H1 (cell line): Measurements from ENCODE around the gene MYOT. TPM values are rescaled to one million over a fixed set of nuclear protein-coding genes. Genes with fewer than 3 reads are reported as not detected.
A peak's percentile ranks its signal among the peaks of the same experiment; 100 is the strongest.

Source experiments
- CTCF ChIA-PET: fragments of 300-600 bp; sonication (Branson Sonifier 250); formaldehyde crosslinking; loops from one replicate; lab custom pipeline; 2021; ENCODE audit not compliant: partially characterized antibody; lab: Charles Lee
- POLR2A ChIA-PET: fragments of 300-600 bp; sonication (Branson Sonifier 250); formaldehyde crosslinking; loops from one replicate; lab custom pipeline; 2021; ENCODE audit warnings: inconsistent platforms; ENCODE audit not compliant: partially characterized antibody; lab: Charles Lee
- DNase-seq, 2 experiments: peaks; one replicate each; pipeline versions ENCODE4 v3.0.0 to v3.0.0-alpha.2; 2010 to 2022; ENCODE audit warnings: low spot score in 2 of 2, low read depth in 1 of 2, mixed read lengths in 1 of 2
- FAIRE-seq: peaks from 2 replicates; lab custom pipeline; 2011; peaks lifted over from hg19 to GRCh38; lab: Jason Lieb, UNC
- H2AFZ ChIP-seq: 2 replicates; pipeline ENCODE4 v1.8.1; 2012; ENCODE audit warnings: low read length, inconsistent platforms
- H2AK5ac ChIP-seq: 2 replicates; pipeline ENCODE4 v1.6.1; 2013; ENCODE audit warnings: low read depth, low read length
- H2BK120ac ChIP-seq: replicated peaks from 2 replicates; pipeline ENCODE3; 2013; ENCODE audit warnings: low read depth, low read length, inconsistent platforms
- H2BK12ac ChIP-seq: 2 replicates; pipeline ENCODE4 v1.6.1; 2013; ENCODE audit warnings: low read depth, low read length
- H2BK15ac ChIP-seq: 2 replicates; pipeline ENCODE4 v1.6.1; 2013; ENCODE audit warnings: low read length
- H2BK20ac ChIP-seq: 2 replicates; pipeline ENCODE4 v1.6.1; 2013; ENCODE audit warnings: low read length
- H2BK5ac ChIP-seq: 2 replicates; pipeline ENCODE4 v1.6.1; 2013; ENCODE audit warnings: low read depth, low read length
- H3K14ac ChIP-seq: 2 replicates; pipeline ENCODE4 v1.6.1; 2013; ENCODE audit warnings: inconsistent platforms; ENCODE audit not compliant: insufficient read length
- H3K18ac ChIP-seq: 2 replicates; pipeline ENCODE4 v1.6.1; 2013; ENCODE audit warnings: low read length; ENCODE audit errors: extremely low read depth
- H3K23ac ChIP-seq: 2 replicates; pipeline ENCODE4 v1.6.1; 2013; ENCODE audit warnings: inconsistent platforms; ENCODE audit not compliant: insufficient read length
- H3K23me2 ChIP-seq: 2 replicates; pipeline ENCODE4 v1.6.1; 2013; ENCODE audit warnings: low read depth, low read length
- H3K27ac ChIP-seq: 2 replicates; pipeline ENCODE4 v1.6.1; 2011; ENCODE audit warnings: low read depth, low read length, inconsistent platforms
- H3K27me3 ChIP-seq, 4 experiments: replicated peaks in 1 of 4; 1 replicate in 1 of 4; 2 replicates in 3 of 4; pipeline versions ENCODE4 v1.6.1 to v1.8.1; 2011 to 2013; ENCODE audit warnings: low read length in 3 of 4, mild to moderate bottlenecking in 3 of 4, inconsistent platforms in 2 of 4, mixed read lengths in 2 of 4, moderate library complexity in 1 of 4; ENCODE audit not compliant: control insufficient read depth in 3 of 4, insufficient read depth in 3 of 4; ENCODE audit errors: extremely low read depth in 1 of 4
- H3K36me3 ChIP-seq, 4 experiments: 2 replicates each; pipeline versions ENCODE4 v1.6.1 to v1.8.1; 2011 to 2013; ENCODE audit warnings: mild to moderate bottlenecking in 4 of 4, low read length in 3 of 4, moderate library complexity in 2 of 4, control low read depth in 1 of 4, inconsistent platforms in 1 of 4; ENCODE audit not compliant: insufficient read depth in 4 of 4, control insufficient read depth in 2 of 4
- H3K4ac ChIP-seq: replicated peaks from 2 replicates; pipeline ENCODE3; 2013; ENCODE audit warnings: low read length, low read depth, mixed read lengths, inconsistent platforms; ENCODE audit not compliant: insufficient read length
- H3K4me1 ChIP-seq, 4 experiments: replicated peaks in 1 of 4; 1 replicate in 1 of 4; 2 replicates in 3 of 4; pipeline versions ENCODE4 v1.6.1 to v1.8.1; 2011 to 2013; ENCODE audit warnings: low read length in 3 of 4, inconsistent platforms in 2 of 4, mixed read lengths in 1 of 4; ENCODE audit not compliant: insufficient read depth in 4 of 4, control insufficient read depth in 3 of 4
- H3K4me2 ChIP-seq, 2 experiments: 2 replicates each; pipeline versions ENCODE4 v1.6.1 to v1.8.1; 2011 to 2013; ENCODE audit warnings: low read depth in 2 of 2, low read length in 2 of 2, control low read depth in 1 of 2, inconsistent platforms in 1 of 2, mild to moderate bottlenecking in 1 of 2; ENCODE audit not compliant: insufficient read depth in 1 of 2
- H3K4me3 ChIP-seq, 4 experiments: fragments of 200-600, 300-600 bp in 1 of 4; sonication (generic), shearing (Covaris generic), sonication (Bioruptor Twin) in 1 of 4; 2 replicates each; pipeline versions ENCODE4 v1.5.1 to v1.8.1; 2011 to 2016; ENCODE audit warnings: low read length in 4 of 4, low read depth in 3 of 4, control low read depth in 2 of 4, inconsistent platforms in 2 of 4, mild to moderate bottlenecking in 2 of 4, mixed read lengths in 1 of 4, moderate library complexity in 1 of 4; ENCODE audit not compliant: insufficient read depth in 2 of 4; ENCODE audit errors: extremely low read depth in 1 of 4
- H3K56ac ChIP-seq: replicated peaks from 2 replicates; pipeline ENCODE3; 2013; ENCODE audit warnings: low read depth, mild to moderate bottlenecking, mixed read lengths, low read length, inconsistent platforms; ENCODE audit not compliant: insufficient read length
- H3K79me1 ChIP-seq: 2 replicates; pipeline ENCODE4 v1.6.1; 2013; ENCODE audit warnings: low read depth, low read length, control low read depth
- H3K79me2 ChIP-seq, 2 experiments: 2 replicates each; pipeline versions ENCODE4 v1.6.1 to v1.8.1; 2012 to 2013; ENCODE audit warnings: low read length in 2 of 2, mild to moderate bottlenecking in 2 of 2, inconsistent platforms in 1 of 2; ENCODE audit not compliant: insufficient read depth in 2 of 2, control insufficient read depth in 1 of 2
- H3K9ac ChIP-seq, 4 experiments: replicated peaks in 1 of 4; 1 replicate in 1 of 4; 2 replicates in 3 of 4; pipeline versions ENCODE4 v1.6.1 to v1.8.1; 2011 to 2013; ENCODE audit warnings: low read depth in 3 of 4, low read length in 3 of 4, control low read depth in 2 of 4, mild to moderate bottlenecking in 2 of 4, moderate library complexity in 2 of 4, inconsistent platforms in 1 of 4; ENCODE audit errors: extremely low read depth in 1 of 4
- H3K9me3 ChIP-seq, 2 experiments: 2 replicates each; pipeline versions ENCODE4 v1.6.1 to v1.8.1; 2012 to 2013; ENCODE audit warnings: mild to moderate bottlenecking in 2 of 2, moderate library complexity in 2 of 2, control low read depth in 1 of 2, inconsistent platforms in 1 of 2, low read depth in 1 of 2, low read length in 1 of 2, mixed read lengths in 1 of 2; ENCODE audit not compliant: insufficient read depth in 2 of 2
- H4K20me1 ChIP-seq, 2 experiments: replicated peaks in 1 of 2; 2 replicates each; pipeline versions ENCODE3 to v1.8.1; 2011 to 2013; ENCODE audit warnings: inconsistent platforms in 2 of 2, low read length in 2 of 2, mild to moderate bottlenecking in 1 of 2; ENCODE audit not compliant: insufficient read depth in 2 of 2, control insufficient read depth in 1 of 2
- H4K5ac ChIP-seq: 2 replicates; pipeline ENCODE4 v1.6.1; 2013; ENCODE audit warnings: low read length, low read depth, mixed read lengths, inconsistent platforms; ENCODE audit not compliant: insufficient read length
- H4K8ac ChIP-seq: 2 replicates; pipeline ENCODE4 v1.8.0; 2013; ENCODE audit warnings: mild to moderate bottlenecking, moderate library complexity, low read length, inconsistent platforms; ENCODE audit not compliant: insufficient read depth; ENCODE audit errors: extremely low read depth
- H4K91ac ChIP-seq: replicated peaks from 2 replicates; pipeline ENCODE3; 2013; ENCODE audit warnings: low read length, mixed read lengths, inconsistent platforms; ENCODE audit not compliant: insufficient read length
- EGR1 ChIP-seq: IDR thresholded peaks from 2 replicates; pipeline ENCODE4 v1.6.1; 2011; ENCODE audit warnings: low read depth, low read length, borderline replicate concordance
- GTF2F1 ChIP-seq: IDR thresholded peaks from 2 replicates; pipeline ENCODE4 v1.6.1; 2012; ENCODE audit warnings: low read depth, low read length, improper control_type of control experiment, borderline replicate concordance
- HDAC2 ChIP-seq, 2 experiments: fragments of 300-600 bp in 1 of 2; sonication (generic) in 1 of 2; IDR thresholded peaks; 2 replicates each; pipeline ENCODE4 v1.6.1; 2011 to 2012; ENCODE audit warnings: low read depth in 2 of 2, low read length in 2 of 2, mild to moderate bottlenecking in 2 of 2, moderate library complexity in 2 of 2, borderline replicate concordance in 1 of 2, inconsistent platforms in 1 of 2
- JUND ChIP-seq: IDR thresholded peaks from 2 replicates; pipeline ENCODE4 v1.6.1; 2011; ENCODE audit warnings: mild to moderate bottlenecking, improper control_type of control experiment, low read length
- KDM1A ChIP-seq: fragments of 200-600, 300-600 bp; sonication (generic); IDR thresholded peaks from 2 replicates; pipeline ENCODE4 v1.7.1; 2016; ENCODE audit warnings: mild to moderate bottlenecking, low read length, borderline replicate concordance
- RFX5 ChIP-seq: IDR thresholded peaks from 2 replicates; pipeline ENCODE4 v1.6.1; 2011; ENCODE audit warnings: low read depth, low read length, improper control_type of control experiment, borderline replicate concordance
- SIX5 ChIP-seq: IDR thresholded peaks from 2 replicates; pipeline ENCODE4 v1.6.1; 2011; ENCODE audit warnings: mild to moderate bottlenecking, low read depth, low read length
- TAF7 ChIP-seq: optimal IDR thresholded peaks from 2 replicates; pipeline ENCODE3; 2011; ENCODE audit warnings: low read depth, mild to moderate bottlenecking, inconsistent platforms, low read length, moderate library complexity, borderline replicate concordance
- WGBS, 2 experiments: shearing (Covaris generic) in 1 of 2; methylation state at CpG; one replicate each; pipeline versions ENCODE4 v1.1.6 to v1.1.7; 2013 to 2015; ENCODE audit warnings: low lambda C conversion rate in 2 of 2, mixed read lengths in 2 of 2, inconsistent platforms in 1 of 2, low coverage in 1 of 2, missing lambda C conversion rate in 1 of 2; ENCODE audit not compliant: insufficient replicate concordance in 2 of 2, insufficient coverage in 1 of 2, insufficient read length in 1 of 2; ENCODE audit errors: extremely low coverage in 1 of 2, missing lambda C conversion rate in 1 of 2; 5-methylcytosine and 5-hydroxymethylcytosine counted together
- polyA plus RNA-seq, 7 experiments: library from polyadenylated mRNA; depleted of rRNA in 3 of 7; stranded (reverse) in 5 of 7; unstranded in 2 of 7; fragments of >200 nt in 5 of 7; fragments of 200-250 nt in 2 of 7; gene quantifications; 1 replicate in 5 of 7; 2 replicates in 1 of 7; 4 replicates in 1 of 7; pipeline versions ENCODE4 v1.2.1 to v1.2.3, GENCODE V29; 2011 to 2013; ENCODE audit warnings: missing spikeins in 2 of 7, mixed read lengths in 2 of 7
- total RNA-seq: library from RNA; stranded (reverse); fragmentation: NEBNext Ultra II Directional; extraction: Animal tissue kit (Norgen Biotek cat#: 25700); gene quantifications from 2 replicates; pipeline ENCODE4 v1.2.1, GENCODE V29; 2021
- TF ChIP-seq, protein P1 (sequence below): IDR thresholded peaks from 2 replicates; pipeline ENCODE4 v1.6.1; 2011; ENCODE audit warnings: low read length, improper control_type of control experiment
- TF ChIP-seq, protein P2 (sequence below): IDR thresholded peaks from 2 replicates; pipeline ENCODE4 v1.6.1; 2011; ENCODE audit warnings: low read depth, mild to moderate bottlenecking, low read length; ENCODE audit not compliant: insufficient read depth
- TF ChIP-seq, protein P3 (sequence below): IDR thresholded peaks from 2 replicates; pipeline ENCODE4 v1.6.1; 2012; ENCODE audit warnings: inconsistent platforms

MYOT gene
- total and polyA plus RNA-seq, 2 of the 8 experiments (the other 6 are each of a cell fraction or from before 2014, with no cell fraction given): not detected

DNA sequence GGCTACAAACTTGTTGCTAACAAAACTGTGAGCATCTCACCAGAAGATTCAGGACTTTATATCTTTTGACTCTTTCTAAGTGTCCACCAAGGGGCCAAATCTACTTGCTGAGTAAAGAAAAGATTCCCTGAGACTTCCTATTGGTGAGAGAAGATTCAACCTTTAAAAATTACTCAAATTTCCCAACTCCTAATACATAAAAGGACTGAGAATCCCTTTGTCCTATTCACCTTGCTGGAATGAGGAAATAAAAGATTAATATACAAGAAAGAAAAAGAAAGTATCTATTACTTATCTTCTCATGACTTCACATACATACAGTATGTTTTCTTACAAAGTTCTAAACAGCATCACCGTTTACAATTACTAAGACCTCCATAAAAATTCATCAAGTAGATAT, 47.9 kb upstream of the MYOT start:
- Histone ChIP-seq H2BK5ac (no peak overlapping the region), H3K36me3 (no peaks in the 10 kb centered on the region), H3K4me1 (peaks cover 0 to 2% (median under 1%) of the 10 kb centered on the region in 4 experiments; a peak in 2 of 7 replicates), H4K91ac (no peak overlapping the region), H3K27me3 (peaks cover 0 to 1% (median 0%) of the 10 kb centered on the region in 4 experiments; a peak in 1 of 7 replicates), H3K4me2 (no peak overlapping the region), H3K56ac (no peak overlapping the region), H3K23ac (no peak overlapping the region), H2BK15ac (no peak overlapping the region), H2BK12ac (no peak overlapping the region), H2BK20ac (no peak overlapping the region), H4K5ac (no peak overlapping the region), H3K18ac (no peak overlapping the region), H3K4ac (no peak overlapping the region)
- 85% methylated on average over 1 of the region's 1 CpG; no CpG with 5 or more reads in 1 of the 2 experiments for WGBS, 2 experiments
- POLR2A ChIA-PET: interaction anchor here (1.6 kb wide), 1 partner anchor 66 kb away, joined by 7 read pairs; no protein-coding TSS in a partner anchor
- no peak for FAIRE-seq
- TF ChIP-seq, protein P1, sequence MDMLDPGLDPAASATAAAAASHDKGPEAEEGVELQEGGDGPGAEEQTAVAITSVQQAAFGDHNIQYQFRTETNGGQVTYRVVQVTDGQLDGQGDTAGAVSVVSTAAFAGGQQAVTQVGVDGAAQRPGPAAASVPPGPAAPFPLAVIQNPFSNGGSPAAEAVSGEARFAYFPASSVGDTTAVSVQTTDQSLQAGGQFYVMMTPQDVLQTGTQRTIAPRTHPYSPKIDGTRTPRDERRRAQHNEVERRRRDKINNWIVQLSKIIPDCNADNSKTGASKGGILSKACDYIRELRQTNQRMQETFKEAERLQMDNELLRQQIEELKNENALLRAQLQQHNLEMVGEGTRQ: no peak
- TF ChIP-seq EGR1 (no peak), RFX5 (no peak), SIX5 (no peak), TAF7 (no peak), GTF2F1 (no peak), HDAC2 (IDR thresholded peaks at IDR 0.05; ENCODE audit: borderline replicate concordance in 1 of 2, low read depth in 2 of 2, low read length in 2 of 2) (no peak), JUND (no peak), KDM1A (no peak)
- TF ChIP-seq, protein P2, sequence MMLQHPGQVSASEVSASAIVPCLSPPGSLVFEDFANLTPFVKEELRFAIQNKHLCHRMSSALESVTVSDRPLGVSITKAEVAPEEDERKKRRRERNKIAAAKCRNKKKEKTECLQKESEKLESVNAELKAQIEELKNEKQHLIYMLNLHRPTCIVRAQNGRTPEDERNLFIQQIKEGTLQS: no peak
- TF ChIP-seq, protein P3, sequence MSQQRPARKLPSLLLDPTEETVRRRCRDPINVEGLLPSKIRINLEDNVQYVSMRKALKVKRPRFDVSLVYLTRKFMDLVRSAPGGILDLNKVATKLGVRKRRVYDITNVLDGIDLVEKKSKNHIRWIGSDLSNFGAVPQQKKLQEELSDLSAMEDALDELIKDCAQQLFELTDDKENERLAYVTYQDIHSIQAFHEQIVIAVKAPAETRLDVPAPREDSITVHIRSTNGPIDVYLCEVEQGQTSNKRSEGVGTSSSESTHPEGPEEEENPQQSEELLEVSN: no peak
- TF ChIP-seq, all 59 proteins: peak for 0
- Histone ChIP-seq H3K14ac (no peak overlapping the region), H3K23me2 (no peaks in the 10 kb centered on the region), H3K79me2 (no peaks in the 10 kb centered on the region), H2BK120ac (no peak overlapping the region), H2AFZ (0 out of 2 replicates have a peak overlapping the region, but pooled peaks have one; percentile 19), H2AK5ac (no peak overlapping the region), H3K9ac (no peak overlapping the region), H4K8ac (no peak overlapping the region), H3K4me3 (no peak overlapping the region), H3K79me1 (no peaks in the 10 kb centered on the region), H3K9me3 (no peaks in the 10 kb centered on the region), H3K27ac (no peak overlapping the region), H4K20me1 (no peaks in the 10 kb centered on the region)
- CTCF ChIA-PET: interaction anchor here (0.9 to 2.3 kb wide), 5 partner anchors 42 to 190 kb away, joined by 3 to 16 read pairs (median 4); no protein-coding TSS in a partner anchor
- no peak for DNase-seq
